Suprapubic skin (tissue), 4 donors: ENCODE results near the gene CEP70.

Experiments
- POLR2A ChIP-seq, 2 donors: fragments of 450-650 bp; IDR thresholded peaks; one replicate each; pipeline ENCODE4 v1.6.1; 2017; ENCODE audit warnings: antibody characterized with exemption in 2 of 2, mild to moderate bottlenecking in 2 of 2, moderate library complexity in 2 of 2
- POLR2AphosphoS5 ChIP-seq, 3 donors: sonication (generic); formaldehyde crosslinking; IDR thresholded peaks; one replicate each; pipeline ENCODE4 v1.6.1; 2017; ENCODE audit warnings: antibody characterized with exemption in 3 of 3
- TF ChIP-seq, protein P1 (sequence below), 2 donors: fragments of 200-600 bp in 1 of 2; fragments of 450-650 bp in 1 of 2; sonication (generic) in 1 of 2; IDR thresholded peaks; one replicate each; pipeline ENCODE4 v1.5.1; 2016 to 2019; ENCODE audit warnings: antibody characterized with exemption in 2 of 2, mild to moderate bottlenecking in 1 of 2, moderate library complexity in 1 of 2

DNA sequence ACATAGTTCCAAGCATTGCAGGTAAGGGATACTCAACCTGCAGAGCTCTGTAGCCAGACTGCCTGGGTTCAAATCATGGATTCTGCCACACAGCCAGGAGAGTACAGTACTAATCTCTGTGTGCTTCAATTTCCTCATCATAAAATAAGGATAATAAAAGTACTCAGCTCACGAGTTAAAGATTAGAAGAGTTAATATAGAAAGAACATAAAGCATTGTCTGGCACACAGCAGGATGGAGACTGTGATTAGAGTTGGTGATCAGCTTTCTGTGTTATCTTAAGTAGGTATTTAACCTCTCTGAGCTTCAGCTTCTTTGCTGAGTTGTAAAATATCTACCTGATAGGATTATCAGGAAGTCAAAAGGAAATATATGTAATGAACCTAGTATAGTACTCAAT lies 2.7 kb downstream of the CEP70 start:
- TF ChIP-seq, protein P1, sequence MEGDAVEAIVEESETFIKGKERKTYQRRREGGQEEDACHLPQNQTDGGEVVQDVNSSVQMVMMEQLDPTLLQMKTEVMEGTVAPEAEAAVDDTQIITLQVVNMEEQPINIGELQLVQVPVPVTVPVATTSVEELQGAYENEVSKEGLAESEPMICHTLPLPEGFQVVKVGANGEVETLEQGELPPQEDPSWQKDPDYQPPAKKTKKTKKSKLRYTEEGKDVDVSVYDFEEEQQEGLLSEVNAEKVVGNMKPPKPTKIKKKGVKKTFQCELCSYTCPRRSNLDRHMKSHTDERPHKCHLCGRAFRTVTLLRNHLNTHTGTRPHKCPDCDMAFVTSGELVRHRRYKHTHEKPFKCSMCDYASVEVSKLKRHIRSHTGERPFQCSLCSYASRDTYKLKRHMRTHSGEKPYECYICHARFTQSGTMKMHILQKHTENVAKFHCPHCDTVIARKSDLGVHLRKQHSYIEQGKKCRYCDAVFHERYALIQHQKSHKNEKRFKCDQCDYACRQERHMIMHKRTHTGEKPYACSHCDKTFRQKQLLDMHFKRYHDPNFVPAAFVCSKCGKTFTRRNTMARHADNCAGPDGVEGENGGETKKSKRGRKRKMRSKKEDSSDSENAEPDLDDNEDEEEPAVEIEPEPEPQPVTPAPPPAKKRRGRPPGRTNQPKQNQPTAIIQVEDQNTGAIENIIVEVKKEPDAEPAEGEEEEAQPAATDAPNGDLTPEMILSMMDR (IDR thresholded peaks at IDR 0.05): no peak
- TF ChIP-seq POLR2A (IDR thresholded peaks at IDR 0.05): no peak
- TF ChIP-seq POLR2AphosphoS5 (IDR thresholded peaks at IDR 0.05): no peak
